Smooth muscle cell (in vitro differentiated cells): ENCODE measurements around the gene WWOX. TPM values are rescaled to one million over a fixed set of nuclear protein-coding genes. Genes with fewer than 3 reads are reported as not detected.
A peak's percentile ranks its signal among the peaks of the same experiment; 100 is the strongest.

Experiments used
- DNase-seq: peaks from one replicate; lab custom pipeline; 2025; ENCODE audit not compliant: unreplicated experiment; lab: John Stamatoyannopoulos, UW
- H2AFZ ChIP-seq: fragments of 200-600 bp; sonication (generic); 2 replicates; pipeline ENCODE4 v1.6.0; 2016; ENCODE audit warnings: antibody characterized with exemption, low read depth, mild to moderate bottlenecking
- H3F3A ChIP-seq: fragments of 200-600 bp; sonication (generic); 2 replicates; pipeline ENCODE4 v1.6.0; 2017; ENCODE audit warnings: antibody characterized with exemption, low read depth
- H3K27ac ChIP-seq: fragments of 200-600 bp; sonication (generic); 2 replicates; pipeline ENCODE4 v1.5.1; 2016; ENCODE audit warnings: low read depth, mild to moderate bottlenecking
- H3K27me3 ChIP-seq: fragments of 200-600 bp; sonication (generic); 2 replicates; pipeline ENCODE4 v1.6.1; 2016; ENCODE audit warnings: low read depth, mild to moderate bottlenecking
- H3K36me3 ChIP-seq: fragments of 200-600 bp; sonication (generic); 2 replicates; pipeline ENCODE4 v1.5.1; 2016; ENCODE audit warnings: low read depth
- H3K4me1 ChIP-seq: fragments of 200-600 bp; sonication (generic); 2 replicates; pipeline ENCODE4 v1.5.1; 2016; ENCODE audit warnings: low read depth
- H3K4me2 ChIP-seq: fragments of 200-600 bp; sonication (generic); 2 replicates; pipeline ENCODE4 v1.6.0; 2016; ENCODE audit warnings: mild to moderate bottlenecking
- H3K4me3 ChIP-seq: fragments of 200-600 bp; sonication (generic); 2 replicates; pipeline ENCODE4 v1.5.1; 2016; ENCODE audit warnings: mild to moderate bottlenecking
- H3K79me2 ChIP-seq: fragments of 200-600 bp; sonication (generic); 2 replicates; pipeline ENCODE4 v1.6.0; 2016; ENCODE audit warnings: low read depth, mild to moderate bottlenecking
- H3K9ac ChIP-seq: fragments of 200-600 bp; sonication (generic); 2 replicates; pipeline ENCODE4 v1.6.0; 2016; ENCODE audit warnings: low read depth
- H3K9me3 ChIP-seq: fragments of 200-600 bp; sonication (generic); replicated peaks from 2 replicates; pipeline ENCODE4 v1.5.1; 2016; ENCODE audit warnings: low read depth
- H4K20me1 ChIP-seq: fragments of 200-600 bp; sonication (generic); 2 replicates; pipeline ENCODE4 v1.6.0; 2016; ENCODE audit warnings: low read depth
- CTCF ChIP-seq: fragments of 200-600 bp; sonication (generic); IDR thresholded peaks from 2 replicates; pipeline ENCODE4 v1.5.1; 2017; ENCODE audit warnings: borderline replicate concordance, mild to moderate bottlenecking, antibody characterized with exemption; ENCODE audit not compliant: insufficient read depth, poor library complexity, severe bottlenecking
- WGBS: methylation state at CpG from one replicate; pipeline ENCODE4 v1.1.7; 2016; ENCODE audit warnings: low lambda C conversion rate; 5-methylcytosine and 5-hydroxymethylcytosine counted together
- polyA plus RNA-seq: library from polyadenylated mRNA; unstranded; fragments of >200 nt; fragmentation: Nextera tagmentation; extraction: Ambion mirVana; gene quantifications from 2 replicates; pipeline ENCODE4 v1.2.1, GENCODE V29; 2016
- total RNA-seq: library from RNA; depleted of rRNA; stranded (reverse); fragments of >200 nt; gene quantifications from 2 replicates; pipeline ENCODE4 v1.2.3, GENCODE V29; 2014

WWOX gene
- total and polyA plus RNA-seq, 2 experiments from 2014 or later = 7.5 to 14.0 TPM

GRCh38 chr16:79184464-79185030 lies 1085.1 kb downstream of the WWOX start:
- no peak for DNase-seq
- H3K4me1 ChIP-seq = peaks cover 6% of the 10 kb centered on the region
- no peak overlapping the region for H3K9ac ChIP-seq
- no peaks in the 10 kb centered on the region for H3K79me2 ChIP-seq
- peak overlapping the region; percentile 45 for H3K4me2 ChIP-seq
- H3K27ac ChIP-seq = no peak overlapping the region
- H4K20me1 ChIP-seq = no peaks in the 10 kb centered on the region
- 75% methylated on average over 2 of the region's 2 CpGs for WGBS
- H3F3A ChIP-seq = peaks cover 16% of the 10 kb centered on the region
- no peak overlapping the region for H2AFZ ChIP-seq
- H3K9me3 ChIP-seq = no peaks in the 10 kb centered on the region
- H3K27me3 ChIP-seq = no peaks in the 10 kb centered on the region
- no peaks in the 10 kb centered on the region for H3K36me3 ChIP-seq
- TF ChIP-seq CTCF = no peak
- no peak overlapping the region for H3K4me3 ChIP-seq

- peaks cover 6% of the 10 kb centered on the region for H3K4me1 ChIP-seq
- no peaks in the 10 kb centered on the region for H3K36me3 ChIP-seq
- peak overlapping the region; percentile 45 for H3K4me2 ChIP-seq
- H3K79me2 ChIP-seq = no peaks in the 10 kb centered on the region
- no peaks in the 10 kb centered on the region for H4K20me1 ChIP-seq
- H3K4me3 ChIP-seq = no peak overlapping the region
- H3K27ac ChIP-seq = peak overlapping the region; percentile 86
- WGBS = 63% methylated on average over 4 of the region's 4 CpGs
- H3K9ac ChIP-seq = peak overlapping the region; percentile 42
- no peaks in the 10 kb centered on the region for H3K9me3 ChIP-seq
- no peak overlapping the region for H2AFZ ChIP-seq
- no peaks in the 10 kb centered on the region for H3K27me3 ChIP-seq
- TF ChIP-seq CTCF = no peak
- peaks cover 16% of the 10 kb centered on the region for H3F3A ChIP-seq
- no peak for DNase-seq
Observed at GRCh38 chr16:79185711-79186110, 1086.3 kb downstream of the WWOX start.

GRCh38 chr16:79186196-79186595 lies 1086.7 kb downstream of the WWOX start:
- Histone ChIP-seq H3K9me3 (no peaks in the 10 kb centered on the region), H3F3A (peaks cover 16% of the 10 kb centered on the region), H3K79me2 (no peaks in the 10 kb centered on the region), H3K9ac (peak overlapping the region; percentile 42), H3K36me3 (no peaks in the 10 kb centered on the region), H2AFZ (no peak overlapping the region), H3K27me3 (no peaks in the 10 kb centered on the region), H4K20me1 (no peaks in the 10 kb centered on the region), H3K4me1 (peaks cover 6% of the 10 kb centered on the region), H3K4me2 (peak overlapping the region; percentile 45), H3K27ac (peak overlapping the region; percentile 86), H3K4me3 (no peak overlapping the region)
- 10% methylated on average over 6 of the region's 6 CpGs for WGBS
- DNase-seq = no peak
- no peak for TF ChIP-seq CTCF

- no peak overlapping the region for H2AFZ ChIP-seq
- TF ChIP-seq CTCF = no peak
- no peak overlapping the region for H3K27ac ChIP-seq
- H3K4me2 ChIP-seq = no peak overlapping the region
- no peaks in the 10 kb centered on the region for H3K36me3 ChIP-seq
- H3K9ac ChIP-seq = no peak overlapping the region
- no peaks in the 10 kb centered on the region for H3K79me2 ChIP-seq
- H3K27me3 ChIP-seq = no peaks in the 10 kb centered on the region
- DNase-seq = no peak
- no peaks in the 10 kb centered on the region for H3K9me3 ChIP-seq
- no peak overlapping the region for H3K4me3 ChIP-seq
- WGBS = 54% methylated on average over 13 of the region's 13 CpGs
- peaks cover 6% of the 10 kb centered on the region for H3K4me1 ChIP-seq
- no peaks in the 10 kb centered on the region for H4K20me1 ChIP-seq
- peaks cover 11% of the 10 kb centered on the region for H3F3A ChIP-seq
Observed at GRCh38 chr16:79188115-79188738, 1088.8 kb downstream of the WWOX start.
